ENCODE results near the gene NAIF1.
"Not testable (repeated sequence)": the region's sequence is repeated elsewhere in the genome, so short reads cannot be mapped to it uniquely, and the experiment has no call there.

NAIF1 gene

DNA sequence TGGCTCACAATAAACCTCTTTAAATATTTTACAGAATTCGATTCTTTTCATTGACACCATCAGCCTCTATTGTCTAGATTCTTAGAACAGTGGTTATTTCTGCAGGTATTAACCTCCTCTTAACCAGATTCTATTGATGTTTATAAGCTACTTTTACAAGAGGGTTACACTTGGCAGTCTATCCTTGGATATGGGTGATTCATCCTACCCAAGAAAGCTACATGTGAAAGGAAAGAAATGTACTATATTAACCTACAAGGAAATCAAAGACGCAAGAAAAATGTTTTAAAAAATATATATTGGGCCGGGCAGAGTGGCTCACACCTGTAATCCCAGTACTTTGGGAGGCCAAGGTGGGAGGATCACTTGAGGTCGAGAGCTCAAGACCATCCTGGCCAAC, 17.6 kb upstream of the NAIF1 start:
- no peak for DNase-seq (ENCODE audit: low read depth)

DNA sequence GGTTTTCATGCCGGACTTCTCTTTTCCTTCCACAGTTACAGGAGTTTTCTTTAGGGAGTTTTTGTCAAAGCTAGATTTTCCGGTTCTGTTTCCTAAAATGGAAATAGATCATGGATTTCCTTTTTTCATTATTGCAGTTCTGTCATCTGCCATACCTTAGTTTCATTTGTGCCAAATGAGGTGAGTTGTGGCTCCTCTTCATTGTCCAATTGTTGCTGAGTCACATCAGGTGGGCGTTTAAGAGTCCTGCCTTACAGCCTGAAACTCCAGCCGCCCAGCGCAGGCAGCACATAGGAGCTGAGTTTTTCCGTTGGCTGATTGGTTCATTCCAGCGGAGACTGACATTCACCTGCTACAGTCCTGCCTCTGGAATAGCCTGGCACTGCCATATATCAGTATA, 15.0 kb upstream of the NAIF1 start:
- DNase-seq (ENCODE audit: low read depth) = no peak

DNA sequence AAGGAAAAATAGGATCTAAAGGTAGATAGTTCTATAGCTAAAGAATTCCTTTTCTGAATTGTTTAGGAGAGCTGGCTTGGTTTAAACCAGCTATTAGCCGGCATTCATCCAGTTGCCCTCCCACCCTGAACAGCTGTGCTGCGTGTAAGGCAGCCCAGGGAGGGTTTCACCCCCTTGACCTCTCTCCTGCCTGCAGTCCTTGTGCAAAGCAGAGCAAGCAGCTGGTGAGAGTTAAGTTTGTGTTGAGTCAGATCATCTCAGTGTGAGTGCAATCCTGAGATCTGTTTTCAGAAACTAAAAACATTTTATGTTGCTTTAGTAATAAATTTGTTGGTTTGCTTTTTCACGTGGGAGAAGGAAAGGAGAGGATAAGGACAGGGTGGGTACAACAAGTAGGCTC, 13.9 kb upstream of the NAIF1 start:
- DNase-seq (ENCODE audit: low read depth) = peak; percentile 64

DNA sequence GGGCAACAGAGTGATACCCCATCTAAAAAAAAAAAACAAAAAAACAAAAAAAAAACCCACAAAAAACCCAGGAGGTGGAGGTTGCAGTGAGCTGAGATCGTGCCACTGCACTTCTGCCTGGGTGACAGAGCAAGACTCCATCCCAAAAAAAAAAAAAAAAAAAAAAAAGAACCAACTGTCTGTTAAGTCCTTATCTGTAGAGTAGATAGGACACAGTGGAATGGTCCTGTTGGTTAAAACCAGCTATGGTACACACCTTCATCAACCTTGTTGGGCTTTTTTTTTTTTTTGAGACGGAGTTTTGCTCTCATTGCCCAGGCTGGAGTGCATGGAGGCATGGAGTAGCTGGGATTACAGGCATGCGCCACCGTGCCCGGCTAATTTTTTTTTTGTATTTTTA, 13.1 kb upstream of the NAIF1 start:
- no peak for DNase-seq (ENCODE audit: low read depth)

DNA sequence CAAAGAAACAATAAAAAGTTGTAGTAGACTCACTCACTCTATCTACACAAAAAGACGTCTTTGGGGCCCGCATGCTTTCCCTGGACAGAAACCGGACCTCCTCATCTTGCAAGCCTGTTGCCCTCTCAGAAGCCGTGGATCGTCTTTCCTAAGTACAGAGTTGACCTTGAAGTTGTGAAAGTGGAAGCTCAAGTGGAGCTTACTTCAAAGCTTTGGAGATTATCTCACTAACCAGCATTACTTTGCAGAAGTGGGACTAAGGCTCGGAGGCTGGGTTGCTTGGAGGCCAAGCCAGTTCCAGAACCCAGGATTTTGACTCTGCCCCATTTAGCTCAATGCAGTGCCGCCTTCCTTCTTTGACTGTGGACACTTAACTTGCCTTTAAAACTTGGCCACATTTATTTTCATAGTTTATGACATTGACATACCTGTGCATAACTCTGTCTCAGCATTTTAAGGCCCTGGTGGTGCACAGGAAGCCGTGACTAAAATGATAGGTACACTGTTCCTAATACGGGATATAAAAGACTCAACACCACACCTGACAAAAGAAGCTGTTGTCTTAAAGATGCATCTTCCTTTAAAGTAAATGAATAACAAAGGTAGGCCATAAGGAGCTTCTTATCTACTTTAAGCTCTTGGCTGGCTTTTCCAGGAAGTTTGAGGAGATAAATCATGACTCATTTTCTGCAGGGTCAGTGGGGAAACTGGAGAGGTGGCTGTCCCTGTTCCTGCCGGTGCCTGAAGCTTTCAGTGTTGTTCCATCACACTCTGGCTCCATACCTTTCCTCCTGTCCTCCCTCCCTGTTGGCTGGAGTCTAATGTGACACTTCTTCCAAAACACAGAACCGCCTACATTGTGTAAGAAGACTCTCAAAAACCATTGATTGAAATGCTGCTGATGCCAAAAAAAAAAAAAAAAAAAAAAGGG, 11.6 kb upstream of the NAIF1 start:
- DNase-seq (ENCODE audit: low read depth) = no peak

DNA sequence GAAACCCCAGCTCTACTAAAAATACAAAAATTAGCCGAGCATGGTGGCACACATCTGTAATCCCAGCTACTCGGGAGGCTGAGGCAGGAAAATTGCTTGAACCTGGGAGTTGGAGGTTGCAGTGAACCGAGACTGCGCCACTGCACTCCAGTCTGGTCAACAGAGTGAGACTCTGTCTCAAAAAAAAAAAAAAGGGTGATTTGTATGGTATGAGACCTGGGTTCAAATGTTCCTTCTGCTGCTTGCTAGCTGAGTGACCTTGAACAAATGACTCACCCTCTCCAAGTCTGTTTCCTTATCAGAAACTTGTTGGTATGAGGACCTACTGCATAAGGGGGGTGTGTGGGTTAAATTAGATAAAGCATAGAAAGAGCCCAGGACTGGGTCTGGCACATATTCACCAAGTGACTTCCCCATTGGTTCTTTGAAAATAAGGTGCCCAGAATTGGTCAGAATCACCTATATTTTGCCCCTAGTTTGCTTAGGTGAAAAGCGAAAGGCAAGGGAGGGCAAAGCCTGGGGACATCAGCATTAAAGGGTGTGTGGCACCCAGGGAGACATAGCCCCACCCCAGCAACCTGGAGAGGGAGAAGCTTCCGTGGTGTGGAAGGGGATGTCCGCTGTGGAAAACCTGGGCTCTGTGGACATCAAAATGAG, 10.9 kb upstream of the NAIF1 start:
- DNase-seq (ENCODE audit: low read depth) = no peak

DNA sequence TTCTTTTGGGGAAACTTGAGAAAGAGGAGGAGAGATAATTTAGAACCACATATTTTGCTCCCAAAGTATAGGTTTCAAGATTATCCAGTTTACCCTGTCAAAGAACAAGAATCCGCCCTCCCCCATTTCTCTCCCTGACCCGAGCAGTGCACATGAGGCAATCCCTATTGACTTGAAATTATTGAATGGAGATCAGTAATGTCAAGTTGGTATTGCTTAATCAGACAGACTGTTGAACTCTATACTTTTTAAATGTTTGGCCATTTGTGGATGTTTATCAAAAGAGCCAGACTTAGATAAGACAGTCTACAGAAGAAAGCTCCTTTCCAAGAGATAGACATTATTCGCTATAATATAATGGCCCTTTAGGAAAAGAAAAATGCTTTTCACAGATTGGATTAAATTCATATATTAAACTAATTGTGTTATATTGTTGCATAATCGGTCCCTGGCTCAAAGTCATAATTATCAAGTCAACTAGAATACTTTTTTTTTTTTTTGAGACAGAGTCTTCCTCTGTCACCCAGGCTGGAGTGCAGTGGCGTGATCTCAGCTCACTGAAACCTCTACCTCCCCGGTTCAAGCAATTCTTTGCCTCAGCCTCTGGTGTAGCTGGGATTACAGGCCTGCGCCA, 6.2 kb upstream of the NAIF1 start:
- no peak for DNase-seq (ENCODE audit: low read depth)

DNA sequence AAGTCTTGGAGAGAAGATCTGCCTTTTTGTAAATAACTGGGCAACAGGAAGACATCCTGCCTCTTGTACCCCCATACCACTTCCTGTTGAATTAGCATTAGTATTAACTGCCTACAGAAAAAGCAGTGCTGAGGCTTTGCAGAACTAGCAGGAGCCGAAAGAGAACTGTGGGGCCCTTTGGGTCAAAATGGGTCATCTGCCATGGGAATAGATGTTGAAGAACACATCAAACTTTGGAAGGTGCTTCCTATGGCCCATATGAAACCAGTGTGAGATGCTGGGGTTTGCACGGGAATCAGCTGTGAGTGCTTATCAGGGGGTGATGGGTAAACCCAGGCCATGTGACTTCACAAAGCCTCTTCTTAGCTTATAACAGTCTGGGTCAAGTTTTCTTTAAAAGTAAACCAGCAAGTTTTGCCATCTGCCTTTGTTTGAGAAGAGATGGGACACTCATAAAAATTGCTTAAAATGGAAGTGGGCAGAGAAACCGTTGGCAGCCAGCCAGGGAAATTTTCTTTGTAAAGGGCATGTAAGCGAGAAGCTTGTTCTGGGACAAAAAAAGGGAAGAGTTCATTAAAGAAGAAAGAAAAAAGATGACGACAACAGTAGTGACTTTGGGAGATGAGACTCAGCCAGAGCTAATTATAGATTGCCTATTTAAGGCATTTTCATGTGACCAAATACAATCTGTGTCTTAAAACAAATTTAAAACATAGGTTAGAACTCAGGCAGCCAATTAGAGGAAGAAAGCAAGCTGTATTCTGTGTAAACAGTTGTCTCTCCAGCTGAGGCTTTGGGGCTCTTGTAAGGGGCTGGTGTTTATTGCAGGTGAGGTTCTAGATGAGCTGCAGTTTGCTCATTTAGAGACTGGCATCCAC, 5.3 kb upstream of the NAIF1 start:
- DNase-seq (ENCODE audit: low read depth) = no peak

DNA sequence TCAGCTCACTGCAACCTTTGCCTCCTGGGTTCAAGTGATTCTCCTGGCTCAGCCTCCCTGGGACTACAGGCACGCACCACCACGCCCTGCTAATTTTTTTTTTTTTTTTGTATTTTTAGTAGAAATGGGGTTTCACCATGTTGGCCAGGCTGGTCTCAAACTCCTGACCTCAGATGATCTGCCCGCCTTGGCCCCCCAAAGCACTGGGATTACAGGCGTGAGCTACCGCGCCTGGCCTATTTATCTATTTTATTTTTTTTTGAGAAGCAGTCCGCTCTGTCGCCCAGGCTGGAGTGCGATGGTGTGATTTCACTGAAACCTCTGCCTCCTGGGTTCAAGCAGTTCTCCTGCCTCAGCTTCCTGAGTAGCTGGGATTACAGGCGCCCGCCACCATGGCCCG, 4.4 kb upstream of the NAIF1 start:
- DNase-seq (ENCODE audit: low read depth) = not testable (repeated sequence)

DNA sequence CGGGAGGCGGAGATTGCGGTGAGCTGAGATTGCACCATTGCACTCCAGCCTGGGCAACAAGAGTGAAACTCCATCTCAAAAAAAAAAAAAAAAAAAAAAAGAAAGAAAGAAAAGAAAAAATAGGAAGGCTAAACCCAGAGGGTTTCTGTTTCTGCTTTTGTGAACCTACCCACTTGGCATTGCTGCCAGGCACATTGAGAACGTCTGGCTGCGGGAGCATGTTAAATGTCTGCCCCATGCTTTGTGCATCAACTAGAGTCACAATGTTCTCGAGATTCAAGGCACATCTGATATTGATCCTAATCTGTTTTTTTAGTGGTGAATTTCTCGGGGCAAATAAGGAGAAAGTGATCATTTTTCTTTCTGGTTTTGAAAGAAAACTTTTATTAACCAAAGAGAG, 3.8 kb upstream of the NAIF1 start:
- DNase-seq (ENCODE audit: low read depth) = no peak

DNA sequence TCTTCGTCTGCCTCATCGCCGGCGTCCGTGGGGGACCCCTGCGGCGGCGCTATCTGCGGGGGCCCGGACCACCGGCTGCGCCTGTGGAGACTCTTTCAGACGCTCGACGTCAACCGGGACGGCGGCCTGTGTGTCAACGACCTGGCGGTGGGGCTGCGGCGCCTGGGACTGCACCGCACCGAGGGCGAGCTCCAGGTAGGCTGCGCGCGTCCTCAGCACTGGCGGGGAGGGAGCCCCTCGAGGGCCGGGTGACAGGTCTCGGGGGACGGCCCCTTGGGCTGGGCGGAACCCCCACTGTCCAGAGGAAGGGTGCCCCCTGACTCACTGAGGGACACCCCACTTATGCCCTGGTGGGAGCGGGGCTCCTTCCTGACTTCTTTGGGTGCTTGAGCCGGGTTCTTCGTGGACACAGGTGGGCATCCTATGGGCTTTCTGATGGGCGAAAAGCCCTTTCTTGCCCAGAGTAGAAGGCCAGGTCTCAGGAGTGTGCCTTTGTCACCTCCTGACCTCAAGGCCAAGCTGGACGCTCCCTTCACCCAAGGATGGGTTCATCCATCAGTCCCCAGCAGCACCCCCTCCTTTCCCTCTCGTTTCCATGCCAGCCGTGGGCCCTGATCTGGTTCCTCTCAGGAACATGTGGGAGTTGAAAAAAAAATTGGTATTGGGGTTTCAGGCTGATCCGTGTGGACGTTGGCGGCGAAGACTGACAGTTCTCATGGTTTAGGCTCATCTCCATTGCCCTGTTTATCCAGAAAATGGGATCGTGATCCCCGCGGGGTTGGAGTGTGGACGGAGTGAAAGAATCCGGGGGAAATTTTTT, 1.5 kb upstream of the NAIF1 start:
- DNase-seq (ENCODE audit: low read depth) = no peak

DNA sequence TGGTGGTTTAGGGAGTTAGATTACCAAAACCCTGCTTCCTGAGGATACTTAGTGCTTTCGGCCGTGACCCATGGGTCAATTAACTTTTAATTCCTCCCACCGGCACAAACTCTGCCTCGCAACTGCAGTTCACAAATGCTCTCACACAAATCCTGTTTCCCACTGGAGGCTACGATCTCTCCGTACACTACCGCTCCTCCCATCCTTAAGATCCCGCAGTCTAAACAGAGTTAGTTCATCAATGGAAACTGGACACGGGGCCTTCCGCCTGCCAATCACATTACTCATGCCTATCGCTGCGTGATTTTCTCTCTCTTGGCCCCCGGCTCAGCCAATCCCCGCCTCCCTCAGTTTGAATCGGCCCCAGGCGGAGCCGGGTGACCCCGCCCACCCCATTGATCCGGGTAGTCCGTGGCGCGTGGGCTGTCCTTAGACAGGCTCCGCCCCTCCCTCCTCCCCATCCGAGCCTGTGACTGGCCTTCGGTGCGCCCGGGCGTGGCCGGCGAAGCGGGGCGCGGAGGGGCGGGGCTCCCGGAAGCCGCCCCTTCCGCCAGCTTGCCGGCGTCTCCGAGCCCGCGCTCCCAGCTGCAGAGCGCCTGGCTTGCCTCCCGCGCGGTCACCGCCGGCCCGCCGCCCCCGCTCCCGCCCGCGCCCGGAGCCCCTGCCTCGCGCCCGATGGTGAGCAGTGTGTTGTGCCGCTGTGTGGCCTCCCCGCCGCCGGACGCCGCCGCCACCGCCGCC, 695 bp upstream of the NAIF1 start, which contains the start of gene SLC25A25:
Gene SLC25A25, plus strand, starts transcription at position 588 of the 741 bp plus-strand sequence. Its CDS starts 88 bp downstream, at position 676.
- peak; percentile 96 for DNase-seq (ENCODE audit: low read depth)

DNA sequence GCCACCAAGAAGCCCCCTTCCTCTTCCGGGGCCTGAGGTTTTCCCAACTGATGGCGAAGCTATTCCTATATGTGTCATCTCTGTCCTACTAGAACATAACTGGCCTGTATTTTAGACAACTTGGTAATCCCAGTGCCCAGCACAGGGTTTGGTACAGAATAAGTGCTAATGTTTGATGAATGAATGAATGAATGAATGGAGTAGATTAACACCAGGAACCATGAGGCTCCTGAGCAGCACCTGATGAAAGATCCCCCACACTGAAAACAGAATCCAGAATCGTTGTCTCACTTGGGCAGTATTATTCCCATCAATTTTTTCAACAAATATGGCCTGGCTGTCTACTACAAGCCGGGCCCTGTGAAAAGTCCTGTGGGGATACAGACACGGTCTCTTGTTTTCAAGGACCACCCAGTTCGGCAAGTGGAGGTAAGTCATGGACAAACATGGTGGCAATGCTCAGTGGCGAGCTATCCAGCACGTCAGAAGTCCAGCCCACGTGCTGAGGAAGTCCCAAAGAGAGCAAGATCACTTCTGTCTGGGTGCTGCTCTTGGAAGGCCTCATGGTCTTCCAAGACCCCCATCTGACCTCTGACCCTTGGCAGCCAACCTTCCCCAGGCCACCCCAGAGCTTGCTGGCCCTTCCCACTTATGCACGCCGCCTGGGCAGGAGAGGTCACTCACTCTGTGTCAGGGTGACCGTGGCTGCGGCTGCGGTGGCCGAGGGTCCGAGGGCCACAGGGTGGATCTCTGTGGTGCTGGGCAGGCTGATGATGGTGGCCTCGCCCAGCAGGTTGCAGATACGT, 1.0 kb downstream of the NAIF1 start:
- DNase-seq (ENCODE audit: low read depth) = no peak

DNA sequence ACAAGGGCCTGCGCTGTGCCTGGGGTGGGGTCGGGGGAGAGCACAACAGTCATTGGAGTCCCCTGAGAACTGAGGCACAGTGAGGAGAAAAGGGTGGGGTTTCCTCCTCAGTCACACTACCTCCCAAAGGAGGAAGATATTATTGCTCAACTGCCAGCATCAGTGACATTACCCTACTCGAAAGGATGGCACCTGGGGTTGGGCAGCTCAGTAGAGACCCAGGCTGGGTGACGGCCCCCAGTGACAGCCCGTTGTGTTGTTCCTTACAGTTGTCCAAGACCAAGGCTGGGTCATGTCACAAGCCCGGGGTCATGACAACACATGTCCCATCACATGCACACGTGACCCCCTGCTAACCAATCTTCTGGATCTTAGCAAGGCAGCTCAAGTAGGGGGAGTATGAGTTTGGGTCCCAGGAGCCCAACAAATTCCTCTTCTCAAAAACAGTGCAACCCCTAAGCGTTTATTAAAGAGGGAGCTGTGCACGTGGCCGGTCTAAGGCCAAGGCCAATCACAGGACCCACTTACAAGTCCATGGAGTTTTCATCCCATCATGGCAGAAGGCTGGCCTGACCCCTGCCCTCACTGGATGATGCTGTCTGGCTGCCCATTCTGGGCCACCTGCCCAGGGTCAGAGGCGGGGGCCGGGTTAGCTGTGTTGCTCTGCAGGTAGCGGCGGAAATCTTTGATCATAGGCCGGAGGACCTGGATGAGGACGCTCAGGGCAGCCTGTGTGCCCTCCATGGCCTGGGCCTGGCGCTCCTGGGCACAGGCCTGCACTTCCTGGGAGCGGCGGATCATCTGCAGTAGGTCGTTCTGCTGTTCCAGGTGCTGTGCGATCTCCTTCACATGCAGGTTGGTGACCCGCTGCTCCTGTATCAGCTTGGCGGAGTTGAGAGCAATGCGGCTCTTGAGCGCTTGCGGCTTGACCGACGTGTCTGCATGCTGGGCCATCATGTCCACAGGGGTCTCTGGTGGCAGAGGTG, 4.0 kb downstream of the NAIF1 start:
- no peak for DNase-seq (ENCODE audit: low read depth)

DNA sequence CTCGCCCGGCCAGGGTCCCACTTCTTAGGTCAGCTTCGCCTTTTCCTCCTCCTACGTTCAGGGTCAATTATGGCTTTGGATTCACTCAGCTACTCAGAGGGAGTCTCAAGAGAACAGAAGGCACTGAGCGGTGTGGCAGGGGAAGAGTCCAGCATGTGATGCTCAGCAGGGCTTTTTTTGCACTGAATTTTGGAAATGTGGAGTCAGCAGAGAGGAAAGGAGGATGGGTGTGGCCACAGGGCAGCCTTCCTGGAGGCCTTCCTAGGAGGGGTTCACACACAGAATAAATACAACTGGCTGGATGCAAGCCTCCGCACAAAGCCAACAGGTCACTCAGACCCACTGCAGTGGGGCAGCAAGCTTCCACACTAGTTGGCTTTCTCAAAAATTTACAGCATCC, 4.8 kb downstream of the NAIF1 start:
- no peak for DNase-seq (ENCODE audit: low read depth)

DNA sequence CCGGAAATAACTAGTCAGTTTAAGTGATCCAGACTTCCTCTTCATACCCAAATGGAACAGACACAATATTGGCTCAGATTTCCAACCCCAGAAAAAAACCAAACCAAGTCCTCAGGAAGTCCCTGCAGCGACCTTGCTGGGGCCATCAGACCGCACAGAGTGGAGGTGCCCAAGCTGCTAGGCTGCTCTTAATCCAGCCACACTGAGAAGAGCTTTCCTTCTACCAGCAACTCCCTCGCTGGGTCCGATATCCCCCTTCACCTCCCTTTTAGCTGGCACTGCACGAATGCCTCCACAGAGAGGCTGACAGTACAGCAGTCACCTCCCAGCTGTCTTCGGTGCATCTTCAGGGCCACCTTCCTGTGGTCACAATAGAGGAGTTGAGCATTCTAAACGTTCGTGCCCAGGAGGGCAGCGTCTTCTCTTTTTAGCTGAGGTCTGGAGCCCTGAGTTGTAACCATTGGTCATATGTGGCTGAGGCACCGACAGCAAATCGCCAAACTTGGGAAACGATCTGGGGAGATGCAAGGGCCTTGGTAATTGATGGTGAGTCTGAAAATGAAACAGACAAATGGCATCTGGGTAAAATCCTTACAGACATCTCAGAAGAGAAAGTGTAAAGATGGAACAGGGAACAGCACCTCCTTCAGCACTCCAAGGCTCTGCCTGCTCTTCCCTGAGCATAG, 5.7 kb downstream of the NAIF1 start:
- DNase-seq (ENCODE audit: low read depth) = no peak

DNA sequence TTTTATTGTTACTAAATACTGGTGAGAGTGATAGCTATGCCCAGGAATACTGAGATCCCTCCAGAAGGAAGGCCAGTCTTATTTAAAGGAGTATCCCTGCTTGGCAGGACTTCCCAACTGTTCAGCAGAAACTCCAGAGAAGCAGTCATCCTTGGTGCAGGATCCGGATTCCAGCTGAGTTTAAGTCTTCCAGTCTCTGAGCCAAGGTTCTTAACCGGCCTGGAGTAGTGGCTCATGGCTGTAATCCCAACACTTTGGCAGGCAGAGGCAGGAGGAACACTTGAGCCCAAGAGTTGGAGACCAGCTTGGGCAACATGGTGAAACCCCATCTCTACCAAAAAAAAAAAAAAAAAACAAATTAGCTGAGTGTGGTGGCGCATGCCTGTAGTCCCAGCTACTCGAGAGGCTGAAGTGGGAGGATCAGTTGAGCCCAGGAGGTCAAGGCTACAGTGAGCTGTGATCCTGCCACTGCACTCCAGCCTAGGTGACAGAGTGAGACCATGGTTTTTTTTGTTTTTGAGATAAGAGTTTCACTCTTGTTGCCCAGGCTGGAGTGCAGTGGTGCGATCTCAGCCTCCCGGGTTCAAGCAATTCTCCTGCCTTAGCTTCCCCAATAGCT, 7.6 kb downstream of the NAIF1 start:
- no peak for DNase-seq (ENCODE audit: low read depth)

All from HS-5 (cell line).